Naive thymus-derived CD4-positive, alpha-beta T cell (primary cell): ENCODE results near the gene OR8H3. TPM values are rescaled to one million over a fixed set of nuclear protein-coding genes. Genes with fewer than 3 reads are reported as not detected.

Source experiments
- ATAC-seq: fragments of 150-1000 bp; cut with Tn5 transposase; 2 replicates; pipeline ENCODE4 v1.10.0; 2021; ENCODE audit warnings: mild to moderate bottlenecking, moderate library complexity
- CTCF ChIA-PET: fragments of 350-600 bp; sonication (Branson Sonifier 250); formaldehyde crosslinking; loops from one replicate; lab custom pipeline; 2021; ENCODE audit warnings: antibody characterized with exemption; lab: Charles Lee
- POLR2A ChIA-PET: fragments of 350-600 bp; sonication (Branson Sonifier 250); formaldehyde crosslinking; loops from one replicate; lab custom pipeline; 2021; ENCODE audit warnings: antibody characterized with exemption, inconsistent platforms; lab: Charles Lee
- DNase-seq, 9 donors: peaks; one replicate each; pipeline versions ENCODE4 v3.0.0 to v3.0.0-alpha.2; 2020 to 2022; ENCODE audit warnings: mixed read lengths in 1 of 9
- H3K27ac ChIP-seq: one replicate; pipeline ENCODE4 v1.7.0; 2013; ENCODE audit warnings: mild to moderate bottlenecking, low read depth, low read length, moderate library complexity
- H3K27me3 ChIP-seq, 2 donors: one replicate each; pipeline ENCODE4 v1.7.0; 2013; ENCODE audit warnings: low read length in 2 of 2, mild to moderate bottlenecking in 2 of 2, moderate library complexity in 2 of 2; ENCODE audit not compliant: control insufficient read depth in 2 of 2, insufficient read depth in 2 of 2
- H3K36me3 ChIP-seq, 3 experiments: 1 replicate in 2 of 3; 2 replicates in 1 of 3; pipeline ENCODE4 v1.7.0; 2013; ENCODE audit warnings: low read length in 3 of 3, mild to moderate bottlenecking in 3 of 3, moderate library complexity in 1 of 3; ENCODE audit not compliant: insufficient read depth in 3 of 3, control insufficient read depth in 2 of 3
- H3K4me1 ChIP-seq, 2 donors: one replicate each; pipeline ENCODE4 v1.7.0; 2013; ENCODE audit warnings: low read length in 2 of 2, mild to moderate bottlenecking in 2 of 2, moderate library complexity in 1 of 2; ENCODE audit not compliant: control insufficient read depth in 2 of 2, insufficient read depth in 2 of 2
- H3K4me3 ChIP-seq: 2 replicates; pipeline ENCODE4 v1.7.0; 2013; ENCODE audit warnings: mild to moderate bottlenecking, low read length
- H3K9me3 ChIP-seq, 3 experiments: 1 replicate in 2 of 3; 2 replicates in 1 of 3; pipeline ENCODE4 v1.7.0; 2013; ENCODE audit warnings: low read length in 3 of 3; ENCODE audit not compliant: control insufficient read depth in 2 of 3
- H3K27ac Mint-ChIP-seq, 9 donors: one replicate each; pipeline ENCODE4 v1.8.0; 2020 to 2022; ENCODE audit warnings: mixed read lengths in 9 of 9, mild to moderate bottlenecking in 8 of 9, moderate library complexity in 5 of 9, inconsistent platforms in 2 of 9
- H3K27me3 Mint-ChIP-seq, 5 donors: one replicate each; pipeline ENCODE4 v1.8.0; 2021 to 2022; ENCODE audit warnings: mixed read lengths in 5 of 5, mild to moderate bottlenecking in 1 of 5
- H3K36me3 Mint-ChIP-seq, 5 donors: one replicate each; pipeline ENCODE4 v1.8.0; 2020 to 2022; ENCODE audit warnings: mixed read lengths in 5 of 5, mild to moderate bottlenecking in 3 of 5, inconsistent platforms in 1 of 5
- H3K4me1 Mint-ChIP-seq, 7 donors: one replicate each; pipeline ENCODE4 v1.8.0; 2020 to 2022; ENCODE audit warnings: mixed read lengths in 7 of 7, mild to moderate bottlenecking in 3 of 7, inconsistent platforms in 1 of 7
- H3K4me3 Mint-ChIP-seq, 10 donors: one replicate each; pipeline ENCODE4 v1.8.0; 2020 to 2022; ENCODE audit warnings: mild to moderate bottlenecking in 10 of 10, mixed read lengths in 10 of 10, moderate library complexity in 6 of 10, inconsistent platforms in 2 of 10
- H3K9me3 Mint-ChIP-seq, 11 donors: one replicate each; pipeline ENCODE4 v1.8.0; 2020 to 2022; ENCODE audit warnings: mixed read lengths in 11 of 11, mild to moderate bottlenecking in 4 of 11, inconsistent platforms in 1 of 11, moderate library complexity in 1 of 11
- intact Hi-C, 2 donors: fragments of 100-400 bp; cut with micrococcal nuclease; formaldehyde crosslinking; loops; one replicate each; pipeline ENCODE4 v1.15.1; 2023
- polyA plus RNA-seq, 2 donors: library from polyadenylated mRNA; unstranded; fragments of 300-500 nt; fragmentation: Illumina TruSeq; gene quantifications; one replicate each; pipeline ENCODE4 v1.2.3, GENCODE V29; 2021
- total RNA-seq, 6 experiments: library from RNA in 5 of 6; stranded (reverse) in 5 of 6; gene quantifications; 1 replicate in 5 of 6; 2 replicates in 1 of 6; pipeline ENCODE4 v1.2.3 and lab custom pipeline; 2021 to 2026

Gene OR8H3
- total and polyA plus RNA-seq, 7 experiments from 2014 or later, result not detected

DNA sequence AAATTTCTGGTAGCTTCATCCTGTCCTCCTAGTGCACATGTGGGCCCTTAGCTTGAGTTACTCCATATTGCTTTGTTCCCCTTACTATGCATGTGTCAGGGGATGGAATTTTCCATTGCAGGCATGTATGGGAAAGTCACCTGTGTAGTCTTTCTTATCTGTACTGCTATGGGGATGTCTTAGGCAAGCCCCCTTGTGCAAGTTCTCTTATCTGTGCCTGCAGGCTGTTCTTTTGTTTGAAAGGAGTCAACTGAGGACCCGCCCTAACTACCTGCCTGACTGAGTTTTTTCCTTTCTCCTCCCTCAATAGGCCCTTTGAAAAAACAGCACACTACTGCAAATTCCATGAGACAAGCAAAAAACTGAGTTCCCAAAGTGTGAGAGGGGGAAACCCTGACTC is 29.2 kb downstream of the OR8H3 start:
- no peak overlapping the region for H3K27ac Mint-ChIP-seq
- CTCF ChIA-PET, result no interaction called here
- H3K27ac ChIP-seq, result no peak overlapping the region
- H3K9me3 Mint-ChIP-seq, result peaks cover 12 to 55% (median 22%) of the 10 kb centered on the region in 11 donors
- H3K27me3 ChIP-seq, result no peaks in the 10 kb centered on the region
- POLR2A ChIA-PET, result no interaction called here
- peaks cover 0 to 14% (median 0%) of the 10 kb centered on the region in 3 experiments for H3K9me3 ChIP-seq
- ATAC-seq, result no peak
- H3K4me1 Mint-ChIP-seq, result no peaks in the 10 kb centered on the region
- no peak for DNase-seq
- H3K36me3 ChIP-seq, result no peaks in the 10 kb centered on the region
- H3K27me3 Mint-ChIP-seq, result no peaks in the 10 kb centered on the region
- peaks cover 0 to 5% (median 0%) of the 10 kb centered on the region in 5 donors for H3K36me3 Mint-ChIP-seq
- no peak overlapping the region for H3K4me3 ChIP-seq
- intact Hi-C loops, result no loop called here
- no peak overlapping the region for H3K4me3 Mint-ChIP-seq
- H3K4me1 ChIP-seq, result no peaks in the 10 kb centered on the region

GRCh38 chr11:56152333-56152732 is 30.2 kb downstream of the OR8H3 start:
- no peaks in the 10 kb centered on the region for H3K27me3 ChIP-seq
- POLR2A ChIA-PET, result no interaction called here

GRCh38 chr11:56160217-56160616 is 38.0 kb downstream of the OR8H3 start, which contains the start of gene OR8K5:
TSS of gene OR8K5 (minus strand) at chr11:56160317. CDS start at chr11:56160317, 0 bp downstream.
- CTCF ChIA-PET, result no interaction called here
- no peaks in the 10 kb centered on the region for H3K36me3 Mint-ChIP-seq
- ATAC-seq (no peak), DNase-seq (no peak)
- Histone ChIP-seq H3K27ac (no peak within 1 kb of the TSS), H3K4me1 (no peaks in the 10 kb centered on the region), H3K36me3 (no peaks in the 10 kb centered on the region), H3K4me3 (no peak within 1 kb of the TSS), H3K27me3 (no peaks in the 10 kb centered on the region), H3K9me3 (peaks cover 0 to 7% (median 0%) of the 10 kb centered on the region in 3 experiments)
- no peak within 1 kb of the TSS for H3K27ac Mint-ChIP-seq
- no peaks in the 10 kb centered on the region for H3K27me3 Mint-ChIP-seq
- POLR2A ChIA-PET, result no interaction called here
- peaks cover 2 to 26% (median 11%) of the 10 kb centered on the region in 11 donors for H3K9me3 Mint-ChIP-seq
- H3K4me1 Mint-ChIP-seq, result no peaks in the 10 kb centered on the region
- no peak within 1 kb of the TSS for H3K4me3 Mint-ChIP-seq
- intact Hi-C loops, result no loop called here

More at GRCh38 chr11:56152333-56152732, 30.2 kb downstream of the OR8H3 start:
- H3K36me3 Mint-ChIP-seq, result peaks cover 0 to 5% (median 0%) of the 10 kb centered on the region in 5 donors
- Histone ChIP-seq H3K4me3 (no peak overlapping the region), H3K9me3 (peaks cover 0 to 14% (median 0%) of the 10 kb centered on the region in 3 experiments), H3K36me3 (no peaks in the 10 kb centered on the region), H3K27ac (no peak overlapping the region), H3K4me1 (no peaks in the 10 kb centered on the region)
- peaks cover 12 to 63% (median 23%) of the 10 kb centered on the region in 11 donors for H3K9me3 Mint-ChIP-seq
- CTCF ChIA-PET, result no interaction called here
- H3K4me1 Mint-ChIP-seq, result no peaks in the 10 kb centered on the region
- H3K27me3 Mint-ChIP-seq, result no peaks in the 10 kb centered on the region
- ATAC-seq (no peak), DNase-seq (no peak)
- intact Hi-C loops, result no loop called here
- H3K27ac Mint-ChIP-seq, result no peak overlapping the region
- no peak overlapping the region for H3K4me3 Mint-ChIP-seq

DNA sequence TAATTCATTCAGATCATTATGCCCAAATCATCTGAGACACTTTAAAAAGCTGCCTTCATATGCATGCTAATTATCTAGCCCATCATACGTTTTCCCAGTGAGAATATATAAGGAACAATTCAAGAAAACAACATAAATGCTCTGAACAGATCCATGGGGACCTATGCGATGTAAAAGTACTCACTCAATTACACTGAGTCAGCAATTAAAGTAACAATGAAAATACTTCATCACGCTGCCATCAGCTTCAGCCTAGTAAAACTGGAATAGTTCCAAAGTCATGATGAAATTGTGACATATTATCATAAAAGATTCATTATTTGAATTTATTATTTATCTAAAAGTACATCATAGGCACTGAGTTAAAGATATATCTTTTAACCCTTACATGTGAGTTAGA is 41.6 kb downstream of the OR8H3 start:
- Histone ChIP-seq H3K9me3 (no peaks in the 10 kb centered on the region), H3K4me1 (no peaks in the 10 kb centered on the region), H3K27ac (no peak overlapping the region), H3K27me3 (no peaks in the 10 kb centered on the region), H3K36me3 (no peaks in the 10 kb centered on the region), H3K4me3 (no peak overlapping the region)
- intact Hi-C loops, result no loop called here
- no peak overlapping the region for H3K4me3 Mint-ChIP-seq
- H3K27me3 Mint-ChIP-seq, result no peaks in the 10 kb centered on the region
- H3K9me3 Mint-ChIP-seq, result peaks cover 0 to 33% (median 6%) of the 10 kb centered on the region in 11 donors
- ATAC-seq (no peak), DNase-seq (no peak)
- ChIA-PET POLR2A (no interaction called here), CTCF (no interaction called here)
- H3K36me3 Mint-ChIP-seq, result no peaks in the 10 kb centered on the region
- no peak overlapping the region for H3K27ac Mint-ChIP-seq
- H3K4me1 Mint-ChIP-seq, result no peaks in the 10 kb centered on the region

GRCh38 chr11:56172256-56172830 is 50.2 kb downstream of the OR8H3 start:
- CTCF ChIA-PET, result no interaction called here
- Mint-ChIP-seq H3K4me3 (no peak overlapping the region), H3K27ac (no peak overlapping the region), H3K9me3 (peaks cover 0 to 36% (median 4%) of the 10 kb centered on the region in 11 donors), H3K4me1 (no peaks in the 10 kb centered on the region), H3K27me3 (no peaks in the 10 kb centered on the region), H3K36me3 (no peaks in the 10 kb centered on the region)
- Histone ChIP-seq H3K4me3 (no peak overlapping the region), H3K27me3 (no peaks in the 10 kb centered on the region), H3K4me1 (no peaks in the 10 kb centered on the region), H3K36me3 (no peaks in the 10 kb centered on the region), H3K27ac (no peak overlapping the region), H3K9me3 (no peaks in the 10 kb centered on the region)
- ATAC-seq, result no peak
- POLR2A ChIA-PET, result no interaction called here
- intact Hi-C loops, result no loop called here
- DNase-seq, result no peak

Other genes starting within 250 kb of the OR8H3 start
- gene TRIM51, start 239.1 kb upstream of the OR8H3 start, total RNA-seq, result under 1 TPM in 2 of 5 experiments, not detected in 3; 0.29 to 0.32 TPM
- not detected for gene TRIM51, start 239.1 kb upstream of the OR8H3 start, polyA plus RNA-seq
- not detected for gene OR5W2, start 207.8 kb upstream of the OR8H3 start, total RNA-seq
- not detected for gene OR5W2, start 207.8 kb upstream of the OR8H3 start, polyA plus RNA-seq
- not detected for gene OR5I1, start 186.0 kb upstream of the OR8H3 start, total RNA-seq
- not detected for gene OR5I1, start 186.0 kb upstream of the OR8H3 start, polyA plus RNA-seq
- gene OR10AG1, start 152.4 kb upstream of the OR8H3 start, total RNA-seq, result not detected
- not detected for gene OR10AG1, start 152.4 kb upstream of the OR8H3 start, polyA plus RNA-seq
- not detected for gene OR5F1, start 127.7 kb upstream of the OR8H3 start, total RNA-seq
- gene OR5F1, start 127.7 kb upstream of the OR8H3 start, polyA plus RNA-seq, result not detected
- not detected for gene OR5AS1, start 94.7 kb upstream of the OR8H3 start, total RNA-seq
- gene OR5AS1, start 94.7 kb upstream of the OR8H3 start, polyA plus RNA-seq, result not detected
- not detected for gene OR8I2, start 29.1 kb upstream of the OR8H3 start, total RNA-seq
- not detected for gene OR8I2, start 29.1 kb upstream of the OR8H3 start, polyA plus RNA-seq
- not detected for gene OR8H2, start 18.7 kb upstream of the OR8H3 start, total RNA-seq
- not detected for gene OR8H2, start 18.7 kb upstream of the OR8H3 start, polyA plus RNA-seq
- gene OR8J3, start 17.8 kb downstream of the OR8H3 start, total RNA-seq, result not detected
- not detected for gene OR8J3, start 17.8 kb downstream of the OR8H3 start, polyA plus RNA-seq
- not detected for gene OR8K5, start 37.9 kb downstream of the OR8H3 start, total RNA-seq
- gene OR8K5, start 37.9 kb downstream of the OR8H3 start, polyA plus RNA-seq, result not detected
- not detected for gene OR5J2, start 54.2 kb downstream of the OR8H3 start, total RNA-seq
- gene OR5J2, start 54.2 kb downstream of the OR8H3 start, polyA plus RNA-seq, result not detected
- gene OR5T2, start 111.9 kb downstream of the OR8H3 start, total RNA-seq, result not detected
- not detected for gene OR5T2, start 111.9 kb downstream of the OR8H3 start, polyA plus RNA-seq
- gene OR5T3, start 129.9 kb downstream of the OR8H3 start, total RNA-seq, result not detected
- not detected for gene OR5T3, start 129.9 kb downstream of the OR8H3 start, polyA plus RNA-seq
- gene OR5T1, start 151.8 kb downstream of the OR8H3 start, total RNA-seq, result not detected
- gene OR5T1, start 151.8 kb downstream of the OR8H3 start, polyA plus RNA-seq, result not detected
- not detected for gene OR8H1, start 169.9 kb downstream of the OR8H3 start, total RNA-seq
- gene OR8H1, start 169.9 kb downstream of the OR8H3 start, polyA plus RNA-seq, result not detected
- gene OR8K3, start 192.8 kb downstream of the OR8H3 start, total RNA-seq, result not detected
- gene OR8K3, start 192.8 kb downstream of the OR8H3 start, polyA plus RNA-seq, result not detected
- gene OR8K1, start 223.7 kb downstream of the OR8H3 start, total RNA-seq, result not detected
- not detected for gene OR8K1, start 223.7 kb downstream of the OR8H3 start, polyA plus RNA-seq
- gene OR8J1, start 231.9 kb downstream of the OR8H3 start, total RNA-seq, result not detected
- not detected for gene OR8J1, start 231.9 kb downstream of the OR8H3 start, polyA plus RNA-seq